HG03103 (cell line): Measurements from ENCODE around the gene C6orf136.
"Not testable (repeated sequence)": the region's sequence is repeated elsewhere in the genome, so short reads cannot be mapped to it uniquely, and the experiment has no call there.

Source experiments
- ATAC-seq: cut with Tn5 transposase; IDR thresholded peaks from one replicate; pipeline ENCODE4 v1.9.1; 2021; ENCODE audit warnings: low read depth; ENCODE audit not compliant: unreplicated experiment

Gene C6orf136

DNA sequence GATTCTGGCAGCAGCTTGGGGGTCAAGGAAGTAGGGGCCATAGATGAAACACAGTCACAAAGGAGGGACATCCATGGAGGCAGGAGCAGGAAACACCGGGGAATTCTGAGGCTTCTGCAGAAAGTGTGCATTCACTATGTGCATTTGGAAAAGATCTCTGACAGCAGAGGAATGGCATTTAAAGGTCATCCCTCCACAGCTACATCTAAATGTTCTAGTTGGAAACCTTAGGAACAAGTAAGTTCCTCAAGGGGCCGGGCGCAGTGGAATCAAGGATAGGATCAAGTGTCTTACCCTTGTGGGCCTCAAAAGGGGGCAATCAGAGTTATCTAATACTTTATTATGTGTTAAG, 8.8 kb downstream of the C6orf136 start:
- no peak for ATAC-seq

DNA sequence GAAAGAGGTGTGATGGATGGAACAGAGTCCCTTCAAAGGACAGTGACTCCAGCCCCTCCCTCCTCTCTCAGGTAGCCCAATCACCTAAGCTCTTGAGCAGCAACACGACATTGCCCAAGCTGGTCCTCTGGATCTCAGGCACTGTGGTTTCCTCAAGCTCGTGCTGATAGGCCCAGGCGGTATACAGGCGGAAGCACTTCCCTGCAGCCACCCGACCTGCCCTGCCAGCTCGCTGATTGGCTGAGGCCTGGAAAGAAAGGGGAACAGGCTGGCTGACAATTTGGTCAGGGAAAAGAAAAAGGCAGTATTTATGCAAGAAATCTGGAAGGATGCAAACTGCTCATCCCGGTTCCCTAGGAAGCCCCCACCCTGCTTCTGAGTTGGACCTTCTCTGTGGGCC, 9.6 kb downstream of the C6orf136 start:
- no peak for ATAC-seq

DNA sequence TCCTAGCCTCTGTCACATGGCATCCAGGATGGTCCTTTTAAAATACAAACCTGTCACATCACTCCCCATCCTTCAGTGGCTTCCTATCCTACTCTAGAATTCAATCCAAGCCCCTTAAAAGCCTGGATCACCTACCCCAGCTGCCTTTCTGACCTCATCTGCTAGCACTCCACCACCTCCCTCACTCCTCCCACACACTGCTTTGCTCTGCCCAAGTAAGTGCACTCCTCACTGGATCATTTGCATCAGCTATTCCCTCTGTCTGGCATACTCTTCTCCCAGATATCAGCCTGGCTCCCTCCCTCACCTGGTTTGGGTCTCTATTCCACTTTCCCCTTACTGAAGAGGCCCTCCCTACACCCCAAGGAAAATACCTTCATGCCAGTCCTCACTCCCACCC, 10.5 kb downstream of the C6orf136 start:
- ATAC-seq, result no peak

DNA sequence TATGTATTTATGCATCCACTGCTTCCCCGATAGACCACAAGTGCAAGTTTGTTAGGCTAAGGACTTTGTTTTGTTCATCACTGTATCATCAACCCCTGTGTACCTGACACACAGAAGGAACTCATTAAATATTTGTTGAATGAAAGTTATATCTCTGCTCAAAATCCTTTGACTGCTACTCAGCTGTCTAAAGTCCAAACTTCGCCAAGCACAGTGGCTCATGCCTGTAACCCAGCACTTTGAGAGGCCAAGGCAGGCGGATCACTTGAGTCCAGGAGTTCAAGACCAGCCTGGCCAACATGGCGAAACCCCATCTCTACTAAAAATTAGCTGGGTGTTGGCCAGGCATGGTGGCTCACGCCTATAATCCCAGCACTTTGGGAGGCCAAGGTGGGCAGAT, 11.0 kb downstream of the C6orf136 start:
- not testable (repeated sequence) for ATAC-seq

DNA sequence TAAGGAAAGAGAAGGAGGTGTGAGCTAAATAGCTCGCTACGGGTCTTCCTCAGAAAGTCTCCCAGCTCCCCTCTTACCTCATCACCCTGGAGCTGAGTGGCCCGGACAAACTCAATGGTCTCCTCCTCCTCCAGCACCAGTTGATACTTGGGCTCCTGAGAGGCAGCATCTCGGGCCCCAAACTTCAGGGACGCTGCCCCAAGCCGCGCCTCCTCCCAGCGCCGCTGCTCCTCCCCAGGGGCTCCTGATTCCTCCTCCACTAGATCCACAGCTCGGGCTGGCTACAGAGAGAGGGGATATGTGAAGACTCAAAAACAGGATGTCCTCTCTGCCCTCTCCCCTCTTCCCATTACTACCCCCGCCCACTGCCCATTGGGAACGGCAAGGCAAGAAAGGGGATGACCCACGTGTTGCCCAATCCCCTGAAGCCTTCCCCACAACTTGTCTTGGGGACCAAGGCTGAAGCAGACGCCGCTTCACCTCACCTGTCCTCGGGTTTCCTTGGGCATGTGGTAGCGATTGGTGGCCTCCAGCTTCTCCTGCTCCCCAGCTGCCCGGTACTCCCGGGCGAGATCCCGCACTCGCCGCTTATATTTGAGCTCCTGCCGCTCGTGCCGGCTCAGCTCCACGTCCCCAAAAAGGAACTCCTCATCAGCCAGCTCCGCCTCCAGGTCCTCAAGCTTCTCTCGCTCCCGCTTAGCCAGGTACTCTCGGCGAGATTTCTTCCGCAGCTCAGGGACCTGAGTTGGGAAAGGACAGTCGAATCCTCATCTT, 18.2 kb downstream of the C6orf136 start:
- no peak for ATAC-seq

DNA sequence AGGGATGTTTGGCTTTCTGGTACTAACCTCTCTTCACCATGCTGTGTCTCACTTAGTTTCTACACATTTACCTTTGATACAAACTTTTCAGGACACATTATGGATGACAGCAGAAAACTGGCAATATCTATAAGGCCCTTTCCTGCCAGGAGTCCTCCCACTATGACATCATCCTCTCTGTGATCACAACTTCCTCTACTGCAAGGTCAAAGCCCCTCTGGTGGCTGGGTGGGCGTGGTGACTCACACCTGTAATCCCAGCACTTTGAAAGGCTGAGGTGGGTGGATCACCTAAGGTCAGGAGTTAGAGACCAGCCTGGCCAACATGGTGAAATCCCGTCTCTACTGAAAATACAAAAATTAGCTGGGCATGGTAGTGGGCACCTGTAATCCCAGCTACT, 19.4 kb downstream of the C6orf136 start:
- ATAC-seq, result not testable (repeated sequence)

DNA sequence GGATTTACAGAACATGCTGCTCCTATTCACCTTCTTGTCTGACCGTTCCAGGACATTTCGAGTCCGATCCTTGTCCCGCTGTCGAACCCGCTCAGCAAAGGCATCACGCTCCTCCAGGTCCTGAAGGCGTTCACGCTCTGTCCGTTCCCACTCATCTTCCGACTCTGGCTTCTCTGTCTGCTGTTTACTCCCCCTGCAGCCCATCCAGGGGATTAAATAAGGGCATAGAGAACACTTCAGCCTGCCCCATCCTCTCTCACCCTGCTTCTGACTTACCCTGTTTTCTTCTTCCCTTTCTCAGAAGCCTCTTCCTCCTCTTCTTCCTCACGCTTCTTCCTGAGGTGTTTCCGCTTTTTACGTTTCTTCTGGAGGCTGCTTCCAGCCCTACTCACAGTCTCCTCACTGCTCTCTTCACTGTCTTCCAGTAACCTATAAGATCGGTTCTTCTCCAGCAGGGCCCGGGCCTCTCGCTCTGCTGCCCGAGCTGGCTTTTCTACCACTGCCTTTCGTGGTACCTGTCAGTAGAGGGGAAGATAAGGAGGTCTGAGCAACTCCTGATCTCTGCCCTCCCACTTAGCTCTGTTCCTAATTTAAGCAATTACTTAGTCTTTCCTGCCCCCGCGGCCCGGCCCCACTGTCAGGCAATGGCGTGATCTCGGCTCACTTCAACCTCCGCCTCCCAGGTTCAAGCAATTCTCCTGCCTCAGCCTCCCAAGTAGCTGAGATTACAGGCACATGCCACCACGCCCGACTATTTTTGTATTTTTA, 24.0 kb downstream of the C6orf136 start:
- ATAC-seq, result no peak

DNA sequence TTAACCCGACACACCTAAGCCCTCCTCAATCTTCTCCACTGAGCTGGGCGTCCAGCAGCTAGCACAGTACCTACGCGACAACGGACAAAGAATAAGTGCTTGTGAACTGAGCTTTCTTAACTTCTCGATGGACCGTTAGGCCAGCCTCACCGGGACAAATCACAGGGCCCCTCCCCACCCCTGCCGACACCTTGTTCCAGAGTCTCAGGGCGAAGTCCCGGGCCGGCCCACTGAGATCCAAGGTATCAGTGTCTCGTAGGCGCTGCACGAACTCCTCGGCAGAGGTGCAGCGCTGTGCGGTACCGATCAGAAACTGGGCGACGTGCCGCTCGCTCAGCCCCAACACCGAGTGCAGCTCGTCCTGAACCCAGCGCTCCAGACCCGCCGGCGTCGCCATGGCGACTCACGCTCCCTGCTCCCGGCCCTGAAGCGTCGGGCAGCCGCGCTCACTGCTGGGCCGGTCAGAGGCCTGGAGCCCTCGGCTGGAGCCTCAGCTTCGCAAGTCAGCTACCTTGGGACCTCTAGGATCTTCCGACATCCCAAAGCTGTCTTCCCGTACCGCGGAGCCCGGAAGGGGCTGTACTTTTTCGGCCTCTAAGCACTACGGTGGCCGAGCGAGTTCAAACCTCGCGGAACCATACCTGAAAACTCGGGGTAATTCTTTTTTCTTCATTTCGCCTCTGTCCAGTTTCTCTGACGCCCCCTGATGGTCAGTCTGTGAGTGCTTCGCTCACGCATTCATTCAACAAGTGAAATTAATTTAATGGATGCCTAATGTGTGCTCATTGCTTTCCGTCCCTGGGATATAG, 25.7 kb downstream of the C6orf136 start, which contains the start of gene DHX16:
DHX16 (minus strand) TSS at position 562 of the 809 bp plus-strand sequence; CDS start at position 397, 165 bp downstream.
- peak; percentile 53 for ATAC-seq

DNA sequence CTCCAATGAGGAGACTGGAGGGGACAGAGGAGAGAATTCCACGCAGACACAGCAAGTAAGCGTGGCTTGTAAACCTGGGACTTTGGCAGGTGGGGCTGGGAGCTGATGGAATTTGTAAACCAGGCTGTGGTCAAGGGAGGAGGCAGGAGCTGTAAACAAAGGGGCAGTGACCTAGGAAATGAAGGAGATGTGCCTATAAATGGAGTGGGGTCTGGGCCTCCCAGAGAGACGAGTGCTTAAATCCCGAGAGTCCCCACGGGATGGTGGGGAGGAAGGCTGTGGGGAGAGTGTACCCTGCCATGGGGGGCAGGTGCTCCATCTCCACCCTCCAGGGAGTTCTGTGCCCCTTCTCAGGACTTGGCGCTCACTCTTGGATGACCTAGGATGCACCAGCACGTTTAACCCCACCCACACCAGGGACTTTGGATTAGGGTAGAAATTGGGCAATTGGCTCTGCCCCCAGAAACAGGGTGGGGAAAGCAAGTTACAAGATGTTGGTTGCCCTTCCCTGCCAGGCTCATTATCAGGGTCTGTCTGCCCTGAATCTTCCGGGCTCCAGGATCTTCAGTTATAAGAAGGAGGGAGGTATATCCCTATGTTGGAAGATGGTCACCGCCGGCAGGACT, 29.8 kb downstream of the C6orf136 start:
- ATAC-seq, result no peak

DNA sequence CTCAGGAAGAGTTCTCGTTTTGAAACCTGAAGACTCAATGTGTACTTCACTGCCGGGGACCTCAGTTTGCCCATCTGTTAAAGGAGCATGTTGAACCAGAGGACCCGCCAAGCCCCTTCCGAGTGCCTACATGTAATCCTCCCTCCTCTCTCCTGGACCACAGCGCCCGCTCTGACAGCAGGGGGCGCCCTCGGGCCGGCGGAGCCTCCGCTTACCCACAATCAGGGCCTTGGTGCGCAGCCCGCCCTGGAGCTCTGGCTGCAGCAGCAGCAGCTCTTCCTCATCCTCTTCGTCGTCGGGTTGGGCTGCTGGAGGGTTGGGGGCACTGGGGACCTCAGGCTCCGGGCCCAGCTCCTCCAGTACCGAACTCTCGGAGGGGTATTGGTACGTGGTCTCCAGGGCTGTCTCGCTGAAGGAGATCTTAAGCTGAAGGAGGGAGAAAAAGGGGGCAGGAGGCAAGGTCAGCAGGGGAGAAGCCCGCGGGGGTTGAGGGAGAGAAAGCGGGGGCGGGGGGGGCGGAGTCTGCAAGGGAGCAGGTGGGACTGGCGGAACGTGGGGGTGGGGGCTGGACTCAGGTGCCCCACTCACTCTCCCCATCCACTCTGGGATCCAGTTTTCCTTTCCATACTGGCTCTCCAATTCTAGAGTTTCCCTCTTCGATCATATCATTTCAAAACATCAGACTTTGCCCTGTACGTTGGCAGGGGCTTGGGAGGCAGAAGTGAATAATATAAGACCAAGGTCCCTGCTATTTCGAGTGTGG, 32.2 kb downstream of the C6orf136 start:
- ATAC-seq, result peak; percentile 40

DNA sequence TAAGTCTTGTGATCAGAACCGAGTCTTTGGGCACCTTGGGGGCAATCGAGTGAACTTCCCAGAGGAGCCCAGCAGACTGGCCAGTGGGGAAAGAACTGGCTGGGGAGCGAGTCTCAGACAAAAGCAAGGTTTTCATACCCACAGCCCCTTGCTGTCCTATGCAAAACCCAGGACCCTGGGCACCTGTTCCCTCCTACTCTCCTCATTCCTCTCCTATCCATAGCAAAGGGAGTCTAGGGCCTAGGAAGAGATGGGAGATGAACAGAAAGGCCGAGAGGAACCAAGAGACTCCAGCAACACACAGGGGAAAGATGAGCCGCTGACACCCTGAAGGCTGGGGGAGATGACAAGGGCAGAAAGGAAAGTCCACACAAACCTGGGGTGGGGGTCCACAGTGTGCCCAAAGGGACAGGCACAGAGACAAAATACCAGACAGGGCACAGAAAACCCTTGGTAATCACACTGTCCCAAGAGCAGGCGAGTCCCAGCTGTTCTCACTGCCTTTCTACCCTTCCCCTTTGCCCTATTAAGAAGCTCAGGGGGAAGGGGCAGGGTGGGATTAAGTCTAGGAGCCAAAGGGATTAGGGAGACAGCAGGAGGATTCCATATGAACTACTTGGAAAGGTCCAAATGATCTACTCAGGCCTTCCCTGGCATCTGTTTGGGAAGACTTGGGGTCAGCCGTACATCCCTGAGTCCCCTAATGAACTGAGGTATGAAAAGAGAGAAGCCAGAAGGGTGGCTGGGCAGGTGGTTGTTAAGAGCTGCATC, 33.0 kb downstream of the C6orf136 start:
- ATAC-seq, result no peak

DNA sequence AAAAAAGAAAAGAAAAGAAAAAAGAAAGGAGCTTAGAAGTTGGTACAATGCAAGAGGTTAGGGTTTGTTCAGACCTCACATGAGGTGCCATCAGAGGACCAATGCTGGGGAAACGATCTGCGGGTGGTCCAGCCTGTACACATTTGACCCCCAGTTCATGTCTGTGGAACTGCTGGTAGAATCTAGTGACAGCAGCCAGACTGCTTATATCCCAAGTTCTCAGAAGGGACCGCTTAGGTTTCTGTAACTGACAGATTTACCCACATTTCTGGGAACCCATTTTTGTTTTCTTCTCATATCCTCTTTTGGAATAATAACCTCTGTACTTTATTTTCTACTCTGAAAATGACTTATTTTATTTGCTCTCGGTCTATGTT, 34.8 kb downstream of the C6orf136 start:
- no peak for ATAC-seq

DNA sequence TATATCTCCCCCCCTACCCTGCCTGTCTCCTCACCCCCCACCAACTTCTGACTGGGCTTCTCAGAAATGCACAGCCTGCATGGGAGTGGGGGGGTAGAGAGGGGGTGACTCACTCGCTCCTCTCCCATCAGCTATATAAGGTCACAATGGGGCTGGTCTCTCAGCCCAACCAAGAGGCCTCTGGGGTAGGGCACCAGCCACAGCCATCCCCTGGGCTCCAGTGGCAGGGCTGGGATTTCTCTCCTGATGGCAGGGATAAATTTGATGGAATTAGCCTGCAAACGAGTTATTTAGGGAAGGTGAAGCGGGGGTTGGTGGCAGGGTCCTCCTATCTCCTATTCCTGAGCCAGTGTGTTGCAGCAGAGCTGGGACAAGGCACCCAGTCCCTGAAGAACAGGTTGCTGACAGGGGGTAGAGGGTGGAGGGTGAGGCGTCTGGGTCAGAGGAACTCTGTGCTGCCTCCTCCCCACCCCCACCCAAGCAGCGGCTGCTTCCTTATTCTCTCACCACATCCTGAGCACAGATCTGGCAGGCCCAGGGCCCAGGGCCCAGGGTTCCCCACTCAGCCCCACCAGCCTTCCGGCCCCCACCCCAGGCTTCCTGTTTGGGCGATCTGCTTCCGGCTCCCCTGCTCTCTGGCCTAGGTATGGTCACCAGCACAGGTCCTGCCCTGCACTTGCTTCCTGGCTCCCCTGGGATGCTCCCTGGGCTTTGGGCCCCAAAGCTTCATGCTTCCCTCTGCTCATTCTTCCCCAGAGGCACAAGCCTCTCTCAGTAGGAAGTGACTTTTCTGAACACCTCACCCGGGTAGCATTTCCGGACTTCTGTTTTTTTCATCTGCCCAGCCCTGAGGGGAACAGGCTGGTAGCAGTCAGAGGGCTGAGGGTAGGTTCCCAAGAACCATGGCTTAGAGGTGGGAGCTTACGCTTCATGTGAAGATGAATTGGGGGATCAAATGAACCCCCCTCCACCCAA, 35.5 kb downstream of the C6orf136 start:
- ATAC-seq, result peak; percentile 42

DNA sequence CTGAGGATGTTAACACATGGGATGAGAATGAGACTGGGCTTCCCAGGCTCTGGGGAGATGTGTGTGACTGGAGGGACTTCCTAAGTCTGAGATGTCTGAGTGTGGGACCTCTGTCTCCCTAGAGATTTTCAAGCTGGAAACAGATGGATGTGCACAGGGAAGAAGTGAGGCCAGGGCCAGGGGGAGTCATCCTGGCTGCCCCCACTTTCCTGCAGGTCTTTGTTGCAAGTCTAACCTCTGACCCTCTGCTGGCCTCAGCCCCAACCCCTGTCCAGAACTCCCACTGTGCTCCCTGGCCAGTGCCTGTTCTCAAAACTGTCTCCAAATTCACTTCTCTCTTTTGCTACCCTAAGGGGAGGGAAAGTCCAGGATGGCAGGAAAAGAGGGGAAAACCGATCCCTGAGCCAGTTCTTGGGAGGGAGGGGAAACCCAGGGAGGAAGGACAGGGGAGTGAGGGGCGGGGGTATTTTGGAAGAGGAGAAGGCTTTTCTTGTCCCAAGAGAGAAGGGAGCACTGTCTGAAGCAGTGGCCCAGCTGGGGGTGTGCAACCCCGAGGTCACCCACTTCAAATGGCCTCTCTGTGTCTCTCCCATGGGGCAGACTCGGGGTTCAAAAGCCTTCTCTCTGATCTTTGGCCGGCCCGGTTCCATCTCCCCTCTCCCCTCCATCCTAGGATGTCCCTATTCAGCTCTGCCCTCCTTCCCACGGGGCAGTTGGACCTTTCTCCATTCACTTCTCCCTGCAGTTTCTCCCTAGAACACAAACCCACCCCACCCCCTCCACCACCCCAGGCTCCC, 36.4 kb downstream of the C6orf136 start:
- ATAC-seq, result no peak

DNA sequence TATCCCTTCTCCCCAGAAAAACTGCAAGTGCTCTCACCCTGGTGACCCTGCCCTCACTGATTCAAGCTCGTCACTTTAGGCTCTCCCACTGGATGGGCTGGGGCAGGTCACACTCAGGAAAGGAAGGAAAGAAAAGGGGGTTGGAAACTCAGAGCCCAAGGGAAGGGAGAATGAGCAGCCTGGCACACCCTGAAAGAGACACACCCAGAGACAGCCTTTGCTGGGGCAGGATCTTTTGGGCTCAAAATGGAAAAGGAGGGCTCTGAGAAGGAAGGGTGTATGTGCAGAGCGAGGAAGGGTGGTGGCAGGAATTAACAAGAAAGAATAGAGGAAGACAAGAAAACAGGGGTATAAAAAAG, 37.0 kb downstream of the C6orf136 start:
- no peak for ATAC-seq

DNA sequence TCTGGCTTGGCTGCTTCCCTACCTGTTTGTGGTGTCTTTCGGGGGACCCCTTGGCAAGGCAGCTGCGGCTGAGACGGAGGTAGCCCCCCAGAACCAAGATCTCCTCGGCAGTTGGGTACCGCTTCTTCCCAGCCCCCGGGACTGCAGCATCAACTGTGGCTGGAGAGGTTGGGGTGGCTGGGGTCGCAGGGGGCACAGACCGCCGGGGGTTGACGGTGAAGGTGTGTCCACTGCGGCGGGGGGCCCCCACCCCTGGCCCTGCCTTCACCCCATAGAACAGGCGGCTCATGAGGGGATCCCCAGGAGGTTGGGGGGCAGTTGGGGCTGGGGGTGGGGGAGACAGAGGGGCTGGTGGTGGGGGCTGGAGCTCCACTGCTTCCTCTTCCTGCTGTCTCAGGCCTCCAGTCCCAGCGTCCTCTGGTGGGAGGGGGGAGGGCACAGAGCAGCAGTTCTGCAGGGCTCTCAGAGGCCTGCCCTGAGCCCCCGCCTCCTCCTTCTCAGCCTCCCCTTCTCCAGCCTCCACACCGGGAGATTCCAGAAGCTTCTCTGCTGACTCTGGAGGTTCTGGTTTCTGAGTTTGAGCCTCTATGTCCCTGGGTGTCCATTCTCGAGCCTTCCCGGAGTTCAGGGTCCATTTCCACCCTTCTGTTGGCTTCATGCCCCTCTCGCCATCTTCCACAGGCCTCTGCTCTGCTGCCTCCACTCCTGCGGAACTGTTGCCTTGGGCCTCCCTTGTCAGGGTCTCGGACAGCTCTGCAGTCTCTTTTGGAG, 37.6 kb downstream of the C6orf136 start:
- no peak for ATAC-seq
